ENCODE results near the gene LIMS1.
"Not testable (repeated sequence)": the region's sequence is repeated elsewhere in the genome, so short reads cannot be mapped to it uniquely, and the experiment has no call there.

Gene LIMS1

GRCh38 chr2:108593547-108594098 is 59.4 kb downstream of the LIMS1 start:
- Histone ChIP-seq H3K36me3 (ENCODE audit: low read length) (no peaks in the 10 kb centered on the region), H4K20me1 (ENCODE audit: low read depth, low read length) (peaks cover 10% of the 10 kb centered on the region), H3K9ac (ENCODE audit: low read length) (no peak overlapping the region), H3K79me2 (ENCODE audit: insufficient read depth, low read length) (no peaks in the 10 kb centered on the region), H3F3A (ENCODE audit: insufficient read depth) (no peaks in the 10 kb centered on the region), H3K27ac (ENCODE audit: low read depth, low read length) (no peak overlapping the region), H3K4me2 (ENCODE audit: low read depth, low read length, poor library complexity, severe bottlenecking) (no peak overlapping the region), H3K9me2 (replicated peaks; ENCODE audit: insufficient read depth, low read length) (no peaks in the 10 kb centered on the region), H2AFZ (ENCODE audit: low read depth, low read length, severe bottlenecking) (no peak overlapping the region), H3K27me3 (ENCODE audit: low read length) (no peaks in the 10 kb centered on the region), H3K4me3 (ENCODE audit: insufficient read depth, low read length, poor library complexity, severe bottlenecking) (no peak overlapping the region), H3K9me3 (ENCODE audit: insufficient read depth, low read length) (no peaks in the 10 kb centered on the region)
- TF ChIP-seq EZH2phosphoT487 (conservative IDR thresholded peaks at IDR 0.05; ENCODE audit: low read length): no peak
- no peak for TF ChIP-seq CTCF (IDR thresholded peaks at IDR 0.05; ENCODE audit: insufficient read depth, low read length, poor library complexity, severe bottlenecking)

- H3K27me3 ChIP-seq (ENCODE audit: low read length): no peaks in the 10 kb centered on the region
- TF ChIP-seq EZH2phosphoT487 (conservative IDR thresholded peaks at IDR 0.05; ENCODE audit: low read length): no peak
- TF ChIP-seq CTCF (IDR thresholded peaks at IDR 0.05; ENCODE audit: insufficient read depth, low read length, poor library complexity, severe bottlenecking): no peak
- H3K79me2 ChIP-seq (ENCODE audit: insufficient read depth, low read length): no peaks in the 10 kb centered on the region
- H2AFZ ChIP-seq (ENCODE audit: low read depth, low read length, severe bottlenecking): no peak overlapping the region
- no peak overlapping the region for H3K9ac ChIP-seq (ENCODE audit: low read length)
- no peaks in the 10 kb centered on the region for H3K9me3 ChIP-seq (ENCODE audit: insufficient read depth, low read length)
- no peak overlapping the region for H3K4me2 ChIP-seq (ENCODE audit: low read depth, low read length, poor library complexity, severe bottlenecking)
- H3K36me3 ChIP-seq (ENCODE audit: low read length): no peaks in the 10 kb centered on the region
- no peaks in the 10 kb centered on the region for H3K9me2 ChIP-seq (replicated peaks; ENCODE audit: insufficient read depth, low read length)
- no peak overlapping the region for H3K27ac ChIP-seq (ENCODE audit: low read depth, low read length)
- H4K20me1 ChIP-seq (ENCODE audit: low read depth, low read length): peaks cover 10% of the 10 kb centered on the region
- H3F3A ChIP-seq (ENCODE audit: insufficient read depth): no peaks in the 10 kb centered on the region
- H3K4me3 ChIP-seq (ENCODE audit: insufficient read depth, low read length, poor library complexity, severe bottlenecking): no peak overlapping the region
Measured at GRCh38 chr2:108594132-108594981, 60.1 kb downstream of the LIMS1 start.

GRCh38 chr2:108594982-108595464 is 60.8 kb downstream of the LIMS1 start:
- Histone ChIP-seq H3K4me2 (ENCODE audit: low read depth, low read length, poor library complexity, severe bottlenecking) (no peak overlapping the region), H2AFZ (ENCODE audit: low read depth, low read length, severe bottlenecking) (no peak overlapping the region), H3K36me3 (ENCODE audit: low read length) (no peaks in the 10 kb centered on the region), H3K9me2 (replicated peaks; ENCODE audit: insufficient read depth, low read length) (no peaks in the 10 kb centered on the region), H3K79me2 (ENCODE audit: insufficient read depth, low read length) (no peaks in the 10 kb centered on the region), H3K9me3 (ENCODE audit: insufficient read depth, low read length) (no peaks in the 10 kb centered on the region), H3K4me3 (ENCODE audit: insufficient read depth, low read length, poor library complexity, severe bottlenecking) (no peak overlapping the region), H4K20me1 (ENCODE audit: low read depth, low read length) (peaks cover 7% of the 10 kb centered on the region), H3F3A (ENCODE audit: insufficient read depth) (no peaks in the 10 kb centered on the region), H3K27ac (ENCODE audit: low read depth, low read length) (no peak overlapping the region), H3K27me3 (ENCODE audit: low read length) (no peaks in the 10 kb centered on the region), H3K9ac (ENCODE audit: low read length) (no peak overlapping the region)
- TF ChIP-seq EZH2phosphoT487 (conservative IDR thresholded peaks at IDR 0.05; ENCODE audit: low read length) (no peak), CTCF (IDR thresholded peaks at IDR 0.05; ENCODE audit: insufficient read depth, low read length, poor library complexity, severe bottlenecking) (no peak)

GRCh38 chr2:108595771-108596170 is 61.5 kb downstream of the LIMS1 start:
- H3K27ac ChIP-seq (ENCODE audit: low read depth, low read length); H4K20me1 ChIP-seq (ENCODE audit: low read depth, low read length); H3F3A ChIP-seq (ENCODE audit: insufficient read depth); H3K36me3 ChIP-seq (ENCODE audit: low read length); H3K9me2 ChIP-seq (replicated peaks; ENCODE audit: insufficient read depth, low read length); H3K79me2 ChIP-seq (ENCODE audit: insufficient read depth, low read length); H2AFZ ChIP-seq (ENCODE audit: low read depth, low read length, severe bottlenecking); H3K9ac ChIP-seq (ENCODE audit: low read length); H3K9me3 ChIP-seq (ENCODE audit: insufficient read depth, low read length); H3K4me3 ChIP-seq (ENCODE audit: insufficient read depth, low read length, poor library complexity, severe bottlenecking); H3K4me2 ChIP-seq (ENCODE audit: low read depth, low read length, poor library complexity, severe bottlenecking); H3K27me3 ChIP-seq (ENCODE audit: low read length): not testable (repeated sequence)

- not testable (repeated sequence) for H3K79me2 ChIP-seq (ENCODE audit: insufficient read depth, low read length); H3K4me3 ChIP-seq (ENCODE audit: insufficient read depth, low read length, poor library complexity, severe bottlenecking); H3K9me2 ChIP-seq (replicated peaks; ENCODE audit: insufficient read depth, low read length); H3K9me3 ChIP-seq (ENCODE audit: insufficient read depth, low read length); H3K4me2 ChIP-seq (ENCODE audit: low read depth, low read length, poor library complexity, severe bottlenecking); H3K9ac ChIP-seq (ENCODE audit: low read length); H4K20me1 ChIP-seq (ENCODE audit: low read depth, low read length); H3K27ac ChIP-seq (ENCODE audit: low read depth, low read length); H3K36me3 ChIP-seq (ENCODE audit: low read length); H3K27me3 ChIP-seq (ENCODE audit: low read length); H2AFZ ChIP-seq (ENCODE audit: low read depth, low read length, severe bottlenecking); H3F3A ChIP-seq (ENCODE audit: insufficient read depth)
Measured at GRCh38 chr2:108597105-108597744, 63.0 kb downstream of the LIMS1 start.

All from SU-DHL-6 (cell line).